ENCODE results near the gene MYT1. TPM values are rescaled to one million over a fixed set of nuclear protein-coding genes. Genes with fewer than 3 reads are reported as not detected.

MYT1 gene
- total RNA-seq, 1 experiment from 2014 or later, result 7.1 TPM

GRCh38 chr20:64225828-64226598 lies 61.8 kb downstream of the MYT1 start:
- H3K9me3 ChIP-seq (ENCODE audit: control insufficient read depth in 1 of 2, insufficient read depth in 1 of 2, low read depth in 1 of 2, low read length in 2 of 2), result no peaks in the 10 kb centered on the region
- ChIA-PET POLR2A (no interaction called here), CTCF (no interaction called here), RAD21 (ENCODE audit: low non-redundant PET in 1 of 2, low total read pairs in 2 of 2, uncharacterized antibody in 2 of 2, unreplicated experiment in 2 of 2) (no interaction called here)
- TF ChIP-seq EGR1 (IDR thresholded peaks at IDR 0.05; ENCODE audit: low read depth) (no peak), CTCF (IDR thresholded peaks at IDR 0.05 in 2 of 3, conservative IDR thresholded peaks at IDR 0.05 in 1 of 3; ENCODE audit: borderline replicate concordance in 1 of 3, insufficient read depth in 1 of 3, low read depth in 2 of 3, low read length in 2 of 3) (no peak), JUND (IDR thresholded peaks at IDR 0.05) (no peak), ELF1 (IDR thresholded peaks at IDR 0.05; ENCODE audit: borderline replicate concordance, low read depth) (no peak), TCF7L2 (IDR thresholded peaks at IDR 0.05; ENCODE audit: borderline replicate concordance, extremely low read depth, insufficient read depth, insufficient read length) (no peak), ZNF274 (IDR thresholded peaks at IDR 0.05; ENCODE audit: low read depth, low read length) (no peak), CEBPB (IDR thresholded peaks at IDR 0.05; ENCODE audit: low read depth) (no peak)
- no peaks in the 10 kb centered on the region for H4K20me1 ChIP-seq (ENCODE audit: insufficient read depth)
- intact Hi-C loops (cut with micrococcal nuclease), result no loop called here
- no peak overlapping the region for H3K4me2 ChIP-seq (ENCODE audit: low read length)
- H3K36me3 ChIP-seq (ENCODE audit: control insufficient read depth in 1 of 2, insufficient read depth in 2 of 2, low read length in 2 of 2), result no peaks in the 10 kb centered on the region
- no peaks in the 10 kb centered on the region for H3K27me3 ChIP-seq (ENCODE audit: insufficient read depth, low read length)
- no peak overlapping the region for H2AFZ ChIP-seq (ENCODE audit: low read depth, low read length, poor library complexity, severe bottlenecking)
- H3K79me2 ChIP-seq (ENCODE audit: insufficient read depth, low read length), result no peaks in the 10 kb centered on the region
- no peaks in the 10 kb centered on the region for H3K9me2 ChIP-seq (ENCODE audit: insufficient read depth)
- H3K4me3 ChIP-seq (replicated peaks in 1 of 2; ENCODE audit: low read depth in 1 of 2, low read length in 2 of 2), result no peak overlapping the region
- ATAC-seq, result no peak
- H3K4me1 ChIP-seq (ENCODE audit: control insufficient read depth in 1 of 2, insufficient read depth in 2 of 2, low read length in 2 of 2), result no peaks in the 10 kb centered on the region
- no TSS peak for BruUV-seq (replicated peaks)
- H3K27ac ChIP-seq (ENCODE audit: low read depth, low read length), result no peak overlapping the region
- DNase-seq (ENCODE audit: low read depth, low spot score), result no peak
- no peak overlapping the region for H3K9ac ChIP-seq (ENCODE audit: low read length)

All from HCT116 (cell line).